NCI-H748 treated with DMSO at 0.1 percent for 48 hours (cell line): ENCODE measurements around the gene FOXK1.
"Not testable (repeated sequence)": the region's sequence is repeated elsewhere in the genome, so short reads cannot be mapped to it uniquely, and the experiment has no call there.

Experiments used
- DNase-seq: peaks from one replicate; lab custom pipeline; 2025; lab: John Stamatoyannopoulos, UW

FOXK1 gene

DNA sequence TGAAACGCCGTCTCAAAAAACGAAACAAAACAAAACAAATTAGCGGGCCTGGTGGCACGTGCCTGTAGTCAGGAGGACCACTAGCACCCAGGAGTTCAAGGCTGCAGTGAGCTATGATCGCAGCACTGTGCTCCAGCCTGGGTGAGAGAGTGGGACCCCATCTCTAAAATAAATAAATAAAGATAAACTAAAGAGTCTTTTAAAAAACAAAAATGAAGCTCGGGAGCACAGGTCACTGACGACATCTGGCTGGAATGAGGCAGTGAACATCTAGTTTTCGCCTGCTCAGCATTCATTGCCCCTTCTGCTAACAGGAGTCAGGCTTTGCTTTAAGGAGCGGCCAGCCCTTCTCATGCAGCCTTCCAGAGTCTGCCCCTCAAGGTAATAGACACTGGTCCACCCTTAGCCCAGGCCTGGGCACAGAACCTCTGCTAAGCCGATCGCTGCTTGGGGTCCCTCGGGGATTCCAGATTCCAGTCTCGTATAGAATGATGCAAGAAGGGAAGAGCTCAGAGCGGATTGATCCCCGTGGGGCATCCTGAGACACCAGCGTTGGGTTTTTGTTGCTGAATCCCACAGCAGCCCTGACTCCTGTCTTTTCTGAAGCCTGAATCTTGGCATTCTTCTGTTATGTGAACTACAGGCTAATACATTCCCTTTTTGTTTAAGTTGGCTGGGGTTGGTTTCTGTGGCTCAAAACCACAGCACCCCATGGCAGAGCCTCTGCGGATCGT, 14.2 kb upstream of the FOXK1 start:
- no peak for DNase-seq

DNA sequence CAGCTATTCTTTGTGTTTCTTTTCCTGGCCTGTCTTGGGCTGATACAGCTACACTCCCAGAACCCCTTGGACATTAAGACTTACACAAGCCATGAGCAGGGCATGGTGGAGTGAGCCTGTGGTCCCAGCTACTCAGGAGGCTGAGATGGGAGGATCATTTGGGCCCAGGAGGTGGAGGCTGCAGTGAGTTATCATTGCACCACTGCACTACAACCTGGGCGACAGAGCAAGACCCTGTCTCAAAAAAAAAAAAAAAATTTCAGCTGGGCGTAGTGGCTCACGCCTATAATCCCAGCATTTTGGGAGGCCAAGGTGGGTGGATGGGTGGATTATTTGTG, 13.6 kb upstream of the FOXK1 start:
- DNase-seq, result no peak

DNA sequence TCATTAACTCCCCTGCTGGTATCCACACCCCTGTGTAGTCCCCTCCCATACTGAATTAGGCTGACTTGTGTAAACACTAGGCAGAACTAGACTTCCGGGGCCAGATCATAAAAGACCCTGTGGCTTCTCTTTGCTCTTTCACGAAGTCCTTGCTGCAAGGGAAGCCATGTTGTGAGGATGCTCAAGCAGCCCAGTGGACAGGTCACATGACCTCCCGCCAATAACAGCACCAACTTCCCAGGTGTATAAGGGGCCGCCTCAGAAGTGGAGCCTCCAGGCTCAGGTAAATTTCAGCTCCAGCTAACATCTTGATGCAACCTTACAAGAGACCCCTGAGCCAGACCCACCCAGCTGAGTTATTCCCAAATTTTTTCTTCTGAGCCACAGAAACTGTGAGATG, 11.3 kb upstream of the FOXK1 start:
- no peak for DNase-seq

DNA sequence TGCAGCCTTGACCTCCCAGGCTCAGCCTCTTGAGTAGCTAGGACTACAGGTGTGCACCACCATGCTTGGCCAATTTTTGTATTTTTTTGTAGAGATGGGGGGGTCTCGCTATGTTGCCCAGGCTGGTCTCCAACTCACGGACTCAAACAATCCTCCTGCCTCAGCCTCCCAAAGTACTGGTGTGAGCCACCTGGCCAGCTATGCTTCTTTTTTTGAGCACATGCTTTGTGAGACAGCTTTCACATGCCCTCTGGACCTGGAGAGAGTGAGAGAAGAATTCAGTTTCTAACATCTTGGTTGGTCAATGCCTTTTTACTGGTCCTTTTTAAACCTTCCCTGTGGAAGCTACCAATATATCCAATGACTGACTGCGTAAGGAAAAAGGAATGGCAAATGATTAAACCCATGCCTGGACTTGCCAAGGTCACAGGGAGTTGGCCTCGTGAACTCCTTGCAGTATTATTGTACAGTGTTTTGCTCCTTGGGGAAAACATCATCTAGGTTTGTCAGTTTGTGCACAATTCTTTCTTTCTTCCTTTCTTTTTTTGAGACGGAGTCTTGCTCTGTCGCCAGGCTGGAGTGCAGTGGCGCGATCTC, 6.2 kb upstream of the FOXK1 start:
- DNase-seq, result no peak

DNA sequence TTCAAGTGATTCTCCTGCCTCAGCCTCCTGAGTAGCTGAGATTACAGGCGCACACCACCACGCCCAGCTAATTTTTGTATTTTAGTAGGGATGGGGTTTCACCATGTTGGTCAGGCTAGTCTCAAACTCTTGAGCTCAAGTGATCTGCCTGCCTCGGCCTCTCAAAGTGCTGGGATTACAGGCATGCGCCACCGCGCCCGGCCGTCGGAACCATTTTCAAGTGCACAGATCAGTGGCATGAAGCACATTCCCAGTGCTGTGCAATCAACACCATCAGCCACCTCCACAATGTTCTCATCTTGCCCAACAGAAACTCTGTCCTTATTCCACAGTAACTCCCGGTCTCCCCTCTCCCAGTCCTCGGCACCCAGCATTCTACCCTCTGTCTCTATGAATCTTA, 4.6 kb upstream of the FOXK1 start:
- not testable (repeated sequence) for DNase-seq

DNA sequence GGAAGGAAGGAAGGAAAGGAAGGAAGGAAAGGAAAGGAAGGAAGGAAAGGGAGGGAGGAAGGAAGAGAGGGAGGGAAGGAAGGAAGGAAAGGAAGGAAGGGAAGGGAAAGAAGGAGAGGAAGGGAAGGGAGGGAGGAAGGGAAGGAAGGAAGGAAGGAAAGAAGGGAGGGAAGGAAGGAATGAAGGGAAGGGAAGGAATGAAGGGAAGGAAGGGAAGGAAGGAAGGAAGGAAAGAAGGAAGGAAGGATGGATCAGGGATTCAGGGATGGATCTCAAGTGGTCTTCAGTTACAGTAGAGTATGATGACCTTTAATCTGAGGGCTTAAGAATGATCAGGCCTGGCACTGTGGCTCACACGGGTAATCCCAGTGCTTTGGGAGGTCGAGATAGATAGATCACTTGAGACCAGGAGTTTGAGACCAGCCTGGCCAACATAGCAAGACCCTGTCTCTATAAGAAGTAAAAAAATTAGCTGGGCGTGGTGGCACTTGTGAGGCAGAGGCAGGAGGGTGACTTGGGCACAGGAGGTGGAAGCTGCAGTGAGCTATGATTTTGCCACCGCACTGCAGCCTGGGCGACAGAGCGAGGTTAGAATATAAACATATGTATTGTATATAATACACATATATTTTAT, 760 bp upstream of the FOXK1 start:
- no peak for DNase-seq

DNA sequence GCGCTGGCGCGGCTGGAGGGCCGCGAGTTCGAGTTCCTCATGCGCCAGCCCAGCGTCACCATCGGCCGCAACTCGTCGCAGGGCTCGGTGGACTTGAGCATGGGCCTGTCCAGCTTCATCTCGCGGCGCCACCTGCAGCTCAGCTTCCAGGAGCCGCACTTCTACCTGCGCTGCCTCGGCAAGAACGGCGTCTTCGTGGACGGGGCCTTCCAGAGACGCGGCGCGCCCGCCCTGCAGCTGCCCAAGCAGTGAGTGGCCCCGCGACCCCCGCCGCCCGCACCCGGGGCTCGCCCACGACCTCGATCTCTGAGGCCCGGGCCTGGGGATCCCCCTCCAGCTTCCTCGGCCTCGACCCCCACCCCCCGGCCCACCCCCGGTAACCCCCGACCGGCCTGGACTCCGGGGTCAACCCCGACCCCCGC, 537 bp downstream of the FOXK1 start:
- no peak for DNase-seq

DNA sequence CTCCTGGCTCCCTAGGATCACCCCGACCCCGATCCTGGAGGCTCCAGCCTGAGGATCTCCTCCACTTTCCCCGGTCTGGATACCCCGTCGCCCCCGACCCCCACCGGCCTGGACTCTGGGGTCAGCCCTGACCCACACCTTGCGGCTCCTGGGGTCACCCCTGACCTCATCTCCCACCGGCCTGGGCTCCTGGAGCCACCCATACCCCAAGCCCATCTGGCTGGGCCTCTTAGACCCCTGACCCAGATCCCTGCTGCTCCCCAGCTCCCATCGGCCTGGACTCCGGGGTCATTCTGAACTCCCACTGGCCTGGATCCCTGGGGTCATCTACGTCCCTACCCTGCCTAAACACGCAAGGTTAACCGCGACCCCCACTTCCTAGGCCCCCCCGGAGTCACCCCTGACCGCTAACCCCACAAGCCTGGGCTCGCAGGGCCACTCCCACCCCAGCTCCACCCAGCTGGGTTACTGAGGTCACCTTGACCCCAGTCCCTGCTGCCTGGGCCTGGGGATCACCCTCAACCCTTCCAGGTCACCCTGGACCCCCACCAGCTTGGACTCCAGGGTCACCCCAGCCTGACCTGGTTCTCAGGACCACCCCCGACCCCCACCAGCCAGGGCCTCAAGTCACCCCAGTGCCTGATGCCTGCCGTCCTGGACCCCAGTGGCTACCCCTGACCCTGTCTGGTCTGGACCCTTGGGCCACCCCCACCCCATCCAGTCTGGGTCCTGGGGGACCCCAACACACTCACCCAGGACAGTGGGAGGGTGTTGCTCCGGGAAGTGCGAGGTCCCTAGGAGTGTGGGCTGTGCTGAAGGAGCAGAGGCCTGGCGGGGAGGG, 1.2 kb downstream of the FOXK1 start:
- no peak for DNase-seq

DNA sequence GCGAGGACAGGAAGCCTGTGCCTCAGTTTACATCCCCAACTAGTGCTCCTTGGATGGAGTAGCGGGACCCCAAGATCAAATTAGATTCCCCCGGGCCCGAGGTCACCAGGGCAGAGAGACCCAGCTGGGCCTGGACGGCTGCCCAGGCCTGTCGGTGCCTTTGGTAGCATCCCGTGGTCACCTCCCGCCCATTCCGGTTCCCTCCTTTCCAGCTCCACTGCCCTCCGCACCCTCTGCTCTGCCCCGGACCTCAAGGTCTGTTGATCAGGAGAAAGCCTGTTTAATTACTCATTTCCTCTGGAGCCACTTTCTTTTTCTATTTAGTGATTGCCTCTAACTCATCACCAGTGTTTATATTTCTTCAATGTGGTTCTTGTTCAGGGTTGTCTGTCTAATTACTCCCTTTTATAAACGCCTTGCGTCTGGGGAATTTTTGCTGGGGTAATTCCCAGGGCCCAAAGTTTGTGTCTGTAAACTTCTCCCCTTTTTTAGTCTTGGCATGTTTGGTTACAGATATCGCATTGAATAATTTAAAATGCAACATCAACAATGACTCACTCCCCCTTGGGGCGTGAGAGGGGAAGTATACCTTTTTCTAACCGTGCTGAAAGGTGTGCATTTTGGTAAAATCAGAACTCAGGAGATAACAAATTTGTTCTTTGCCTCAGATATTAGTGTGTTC, 1.9 kb downstream of the FOXK1 start:
- DNase-seq, result no peak

DNA sequence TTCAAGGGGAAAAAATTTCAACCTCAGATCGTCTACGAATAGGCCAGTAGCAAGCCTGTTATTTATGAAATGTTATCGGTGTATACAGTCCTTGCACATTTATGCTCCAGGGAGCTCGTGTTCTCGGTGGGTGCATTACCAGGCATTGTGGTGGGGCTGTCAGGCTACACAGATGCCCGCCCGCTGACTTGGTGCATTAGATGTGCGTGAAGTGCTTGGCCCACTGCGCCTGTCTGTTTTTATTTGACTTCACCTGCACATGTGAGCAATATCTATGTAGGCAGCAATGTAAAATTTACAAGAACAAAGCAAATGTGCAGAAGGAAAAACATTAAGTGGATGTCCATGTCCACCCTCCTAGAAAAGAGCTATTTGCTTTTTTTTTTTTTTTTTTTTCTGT, 2.8 kb downstream of the FOXK1 start:
- DNase-seq, result no peak

DNA sequence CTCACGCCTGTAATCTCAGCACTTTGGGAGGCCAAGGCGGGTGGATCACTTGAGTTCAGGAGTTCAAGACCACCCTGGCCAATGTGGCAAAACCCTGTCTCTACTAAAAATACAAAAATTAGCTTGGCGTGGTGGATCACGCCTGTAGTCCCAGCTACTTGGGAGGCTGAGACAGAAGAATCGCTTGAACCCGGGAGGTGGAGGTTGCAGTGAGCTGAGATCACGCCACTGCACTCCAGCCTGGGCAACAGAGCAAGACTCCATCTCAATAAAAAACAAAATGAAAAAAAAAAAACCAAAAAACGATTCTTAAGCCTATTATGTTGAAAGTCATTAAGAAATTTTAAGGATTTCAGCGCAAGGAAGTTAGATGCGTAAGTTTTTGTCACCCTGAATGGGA, 3.6 kb downstream of the FOXK1 start:
- not testable (repeated sequence) for DNase-seq

DNA sequence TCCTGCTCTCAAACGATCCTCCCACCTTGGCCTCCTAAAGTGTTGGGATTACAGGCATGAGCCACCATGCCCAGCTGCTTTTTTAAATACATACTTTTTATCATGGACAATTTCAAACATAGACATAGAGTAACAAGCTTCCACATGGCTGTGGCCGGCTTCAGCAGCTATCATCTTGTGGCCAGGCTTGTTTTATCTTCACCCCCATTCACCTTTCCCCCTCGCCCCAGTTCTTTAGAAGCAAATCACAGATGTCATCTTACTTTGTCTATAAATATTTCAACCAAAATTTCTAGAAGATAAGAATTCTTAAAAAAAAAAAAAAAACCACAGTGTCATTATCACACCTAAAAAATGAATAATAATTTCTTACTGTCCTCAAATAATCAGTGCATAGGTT, 5.9 kb downstream of the FOXK1 start:
- DNase-seq, result no peak

DNA sequence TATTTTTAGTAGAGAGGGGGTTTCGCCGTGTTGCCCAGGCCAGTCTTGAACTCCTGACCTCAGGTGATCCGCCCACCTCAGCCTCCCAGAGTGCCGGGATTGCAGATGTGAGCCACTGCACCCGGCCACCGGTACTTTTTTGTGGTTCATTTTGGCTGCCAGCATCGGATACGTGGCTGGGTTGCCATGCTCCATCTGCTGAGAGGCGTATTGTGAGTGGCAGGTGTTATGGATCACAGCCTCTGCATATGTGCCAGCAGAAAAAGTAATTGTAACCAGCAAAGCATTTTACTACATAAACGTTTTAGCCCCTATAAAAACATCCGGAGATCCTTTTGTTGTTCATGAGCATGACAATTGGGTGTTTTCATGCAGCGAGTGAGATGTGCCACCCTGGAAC, 7.1 kb downstream of the FOXK1 start:
- DNase-seq, result no peak

DNA sequence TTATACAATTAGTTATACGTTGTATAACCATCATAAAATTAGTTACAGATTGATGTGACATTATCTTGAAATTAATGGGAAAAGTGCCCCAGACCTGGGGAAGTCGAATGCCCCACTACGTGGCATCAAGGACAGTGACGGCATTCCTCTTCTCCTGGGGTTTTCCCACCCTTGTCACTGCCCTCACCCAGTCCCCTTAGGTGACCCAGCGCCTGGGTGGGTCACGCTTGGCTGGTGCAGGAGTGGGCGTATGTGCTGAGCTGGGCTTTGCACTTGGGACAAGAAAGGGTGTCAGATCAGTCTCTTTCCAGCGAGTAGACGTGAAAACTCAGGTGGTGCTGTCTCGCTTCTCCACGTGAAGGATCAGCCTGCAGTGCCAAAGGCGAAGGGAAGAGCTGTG, 7.6 kb downstream of the FOXK1 start:
- no peak for DNase-seq

DNA sequence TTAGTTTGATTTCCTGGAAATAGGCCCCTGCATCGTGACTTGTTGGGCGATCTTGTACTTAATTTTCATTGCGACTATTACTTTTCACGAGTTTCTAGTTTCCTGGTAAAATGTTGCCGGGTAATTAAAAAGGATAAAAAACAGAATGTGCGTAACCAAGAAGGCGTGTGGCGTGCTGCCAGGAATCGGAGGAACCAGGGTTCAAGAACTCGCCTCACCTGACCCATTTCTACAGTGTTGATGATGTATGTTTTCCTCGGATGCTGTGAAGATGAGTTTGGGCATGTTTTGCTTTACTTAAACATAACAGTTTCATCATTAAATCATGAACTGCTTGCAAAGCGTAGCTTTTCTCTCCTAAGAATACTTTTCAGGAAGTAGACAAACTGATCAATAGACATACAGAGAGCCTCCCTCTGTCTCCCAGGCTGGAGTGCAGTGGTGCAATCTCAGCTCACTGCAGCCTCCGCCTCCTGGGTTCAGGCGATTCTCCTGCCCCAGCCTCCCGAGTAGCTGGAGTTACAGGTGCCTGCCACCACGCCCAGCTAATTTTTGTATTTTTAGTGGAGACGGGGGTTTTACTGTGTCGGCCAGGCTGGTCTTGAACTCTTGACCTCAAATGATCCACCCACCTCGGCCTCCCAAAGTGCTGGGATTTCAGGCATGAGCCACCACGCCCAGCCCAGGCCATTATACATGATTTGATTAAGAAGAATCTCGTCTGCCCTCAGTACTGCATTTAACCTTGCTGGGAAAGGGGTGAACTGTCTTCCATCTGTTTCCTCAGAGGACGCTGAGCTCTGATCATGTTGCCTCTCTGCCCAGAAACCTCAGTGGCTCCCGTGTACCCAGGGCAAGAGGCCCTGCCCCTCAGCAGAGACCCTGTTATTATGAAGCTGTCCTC, 9.1 kb downstream of the FOXK1 start:
- no peak for DNase-seq

DNA sequence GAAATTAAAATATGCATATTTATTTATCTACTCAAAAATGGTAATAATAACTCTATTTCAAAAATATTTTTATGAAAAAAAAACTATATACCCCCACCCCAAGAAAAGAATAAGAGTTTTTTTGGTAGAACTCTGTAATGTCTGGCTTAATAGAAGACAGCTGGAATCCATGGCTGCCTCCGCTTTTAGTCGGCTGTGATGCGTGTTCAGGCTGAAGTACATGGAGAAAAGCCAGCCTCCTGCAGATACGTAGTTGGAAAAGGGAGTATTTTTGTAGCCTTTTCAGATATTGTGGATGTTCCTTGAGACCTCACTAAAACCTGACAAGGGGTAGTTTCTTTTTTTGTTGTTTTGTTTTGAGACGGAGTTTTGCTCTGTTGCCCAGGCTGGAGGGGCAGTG, 10.0 kb downstream of the FOXK1 start:
- DNase-seq, result no peak

DNA sequence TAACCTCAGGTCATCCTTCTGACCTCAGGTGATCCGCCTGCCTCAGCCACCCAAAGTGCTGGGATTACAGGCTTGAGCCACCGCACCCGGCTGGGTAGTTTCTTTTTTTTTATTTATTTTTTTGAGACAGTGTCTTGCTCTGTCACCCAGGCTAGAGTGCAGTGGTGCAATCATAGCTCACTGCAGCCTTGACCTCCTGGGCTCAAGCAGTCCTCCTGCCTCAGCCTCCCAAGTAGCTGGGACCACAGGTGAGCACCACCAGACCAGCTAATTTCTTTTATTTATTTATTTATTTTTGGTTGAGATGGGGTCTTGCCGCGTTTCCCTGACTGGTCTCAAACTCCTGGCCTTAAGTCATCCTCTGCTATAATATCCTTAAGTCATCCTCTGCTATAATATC, 10.5 kb downstream of the FOXK1 start:
- not testable (repeated sequence) for DNase-seq

DNA sequence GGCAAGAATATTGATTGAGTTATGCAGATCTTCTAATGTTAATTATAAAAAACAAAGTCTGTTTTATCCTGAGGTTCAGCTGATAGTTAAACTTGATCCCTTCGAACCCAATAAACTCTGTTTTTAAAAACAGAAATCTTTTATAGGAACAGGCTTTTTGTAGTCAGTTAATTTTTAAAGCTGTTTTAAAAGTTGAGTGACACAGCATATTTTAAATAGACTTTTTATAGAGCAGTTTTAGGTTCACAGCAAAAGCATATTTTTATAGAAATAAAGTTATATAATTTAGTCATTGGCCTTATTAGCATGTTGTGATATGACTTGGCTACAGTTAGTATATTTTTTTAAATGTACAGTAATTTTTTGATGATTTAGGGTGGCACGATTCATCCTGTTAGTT, 11.1 kb downstream of the FOXK1 start:
- DNase-seq, result no peak

DNA sequence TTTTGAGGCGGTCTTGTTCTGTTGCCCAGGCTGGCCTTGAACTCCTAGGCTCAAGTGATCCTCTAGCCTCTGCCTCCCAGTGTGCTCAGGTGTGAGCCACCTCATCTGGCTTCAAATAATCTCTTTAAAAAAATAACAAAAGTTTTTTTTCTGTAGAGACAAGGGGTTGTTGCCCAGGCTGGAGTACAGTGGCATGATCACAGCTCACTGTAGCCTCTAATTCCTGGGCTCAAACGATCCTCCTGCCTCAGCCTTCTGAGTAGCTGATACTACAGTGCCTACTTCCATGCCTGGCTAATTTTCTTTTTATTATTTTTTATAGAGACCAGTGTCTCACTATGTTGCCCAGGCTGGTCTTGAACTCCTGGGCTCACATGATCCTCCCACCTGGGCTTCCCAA, 11.7 kb downstream of the FOXK1 start:
- DNase-seq, result no peak

DNA sequence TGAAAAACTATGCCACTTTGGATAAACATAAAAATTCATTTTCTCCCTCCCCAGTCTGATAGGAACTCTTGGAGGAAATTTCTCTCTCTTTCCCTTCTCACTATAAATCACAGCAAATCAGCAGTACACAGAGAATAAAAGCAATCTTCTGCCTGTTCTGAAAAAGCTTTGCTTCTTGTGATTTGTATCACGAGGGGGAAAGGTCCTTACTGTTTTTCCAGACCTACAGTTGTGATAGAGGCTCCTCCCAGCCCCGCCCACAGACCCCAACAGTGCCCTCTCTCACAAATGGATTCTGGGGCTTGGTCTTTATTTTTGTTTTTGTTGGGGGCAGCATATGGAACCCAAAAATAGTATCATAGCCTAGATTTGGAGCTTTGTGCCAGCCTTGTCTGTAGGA, 12.2 kb downstream of the FOXK1 start:
- no peak for DNase-seq

DNA sequence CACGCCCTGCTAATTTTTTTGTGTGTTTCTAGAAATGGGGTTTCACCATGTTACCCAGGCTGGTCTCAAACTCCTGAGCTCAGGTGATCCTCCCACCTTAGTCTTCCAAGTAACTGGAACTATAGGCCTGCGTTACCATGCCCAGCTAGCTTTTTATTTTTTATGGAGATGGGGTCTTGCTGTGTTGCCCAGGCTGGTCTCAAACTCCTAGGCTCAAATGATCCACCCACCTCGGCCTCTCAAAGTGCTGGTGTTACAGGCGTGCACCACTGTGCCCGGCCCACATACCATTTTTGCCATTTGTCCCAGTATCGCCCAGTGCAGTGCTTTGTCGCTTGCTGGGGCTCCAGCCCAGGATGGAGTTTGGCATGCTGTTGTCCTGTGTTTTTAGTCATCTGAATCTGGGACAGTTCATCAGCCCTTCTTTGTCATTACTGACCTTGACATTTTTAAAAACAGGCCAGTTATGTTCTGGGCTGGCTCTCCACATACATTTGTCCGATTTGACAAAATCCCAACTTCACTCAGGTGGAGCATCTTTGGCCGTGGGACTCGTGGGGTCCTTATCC, 16.7 kb downstream of the FOXK1 start:
- DNase-seq, result no peak
